ENCODE measurements around the gene ZNF212.

DNA sequence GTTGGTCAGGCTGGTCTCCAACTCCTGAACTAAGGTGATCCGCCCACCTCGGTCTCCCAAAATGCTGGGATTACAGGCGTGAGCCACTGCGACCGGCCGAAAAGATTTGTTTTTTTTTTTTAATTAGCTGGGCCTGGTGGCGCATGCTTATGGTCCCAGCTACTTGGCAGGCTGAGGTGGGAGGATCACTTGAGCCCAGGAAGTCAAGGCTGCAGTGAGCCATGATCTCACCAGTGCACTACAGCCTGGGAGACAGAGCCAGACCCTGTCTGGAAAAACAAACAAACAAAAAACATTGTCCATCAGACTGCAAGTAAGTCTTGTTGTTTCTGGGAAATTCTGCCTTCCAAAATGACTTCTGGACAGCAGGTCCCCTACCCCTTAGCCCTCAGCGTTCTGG, 16.3 kb upstream of the ZNF212 start:
- no peak for TF ChIP-seq GATA1 (IDR thresholded peaks at IDR 0.05; ENCODE audit: low read depth, low read length)
- TF ChIP-seq POLR2A (IDR thresholded peaks at IDR 0.05; ENCODE audit: low read length) = no peak
